GM10266 (cell line): ENCODE results near the gene ZDBF2.
"Not testable (repeated sequence)": the region's sequence is repeated elsewhere in the genome, so short reads cannot be mapped to it uniquely, and the experiment has no call there.

Experiments used
- DNase-seq: peaks from one replicate; pipeline ENCODE4 v3.0.0; 2012; ENCODE audit errors: extremely low spot score
- TF ChIP-seq, protein P1 (sequence below): IDR thresholded peaks from 2 replicates; pipeline ENCODE4 v1.5.1; 2012; ENCODE audit warnings: mild to moderate bottlenecking, low read depth; ENCODE audit not compliant: control insufficient read depth, insufficient read depth; ENCODE audit errors: missing control alignments

ZDBF2 gene

DNA sequence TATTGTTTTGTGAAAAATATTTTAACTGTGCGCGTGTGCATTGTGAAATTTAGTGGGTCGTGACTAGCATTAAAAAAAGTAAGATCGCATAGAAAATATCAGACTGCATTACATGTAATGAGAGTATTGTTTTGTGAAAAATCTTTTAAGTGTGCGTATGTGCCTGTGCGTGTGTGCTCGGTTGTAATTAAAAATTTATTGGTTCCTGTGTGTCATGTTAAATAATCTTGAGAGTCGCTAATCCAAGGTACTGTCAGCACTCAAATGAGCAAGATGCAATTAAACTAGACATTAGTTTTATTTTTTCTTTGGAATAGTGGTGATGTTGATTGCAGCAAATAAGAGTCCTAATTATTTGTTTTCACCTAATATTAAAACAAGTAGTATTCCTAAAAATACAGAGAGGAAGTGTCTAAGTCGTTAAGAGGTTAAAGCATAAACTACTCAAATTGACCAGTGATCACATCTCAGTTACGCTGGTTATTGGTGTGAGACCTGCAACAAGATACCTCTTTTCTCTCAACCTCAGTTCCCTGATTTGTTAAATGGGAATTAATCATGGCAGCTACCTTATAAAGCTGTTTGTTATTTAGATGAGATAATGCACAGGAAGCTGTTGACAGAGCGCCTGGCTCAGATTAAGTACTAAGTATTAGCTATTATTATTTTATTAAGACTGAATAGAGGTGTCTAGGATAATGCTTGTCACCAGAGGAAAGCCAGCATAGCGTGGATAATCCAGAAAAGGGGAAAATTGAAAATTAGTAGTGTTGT lies 1.9 kb downstream of the ZDBF2 start:
- DNase-seq, result no peak
- TF ChIP-seq, protein P1, sequence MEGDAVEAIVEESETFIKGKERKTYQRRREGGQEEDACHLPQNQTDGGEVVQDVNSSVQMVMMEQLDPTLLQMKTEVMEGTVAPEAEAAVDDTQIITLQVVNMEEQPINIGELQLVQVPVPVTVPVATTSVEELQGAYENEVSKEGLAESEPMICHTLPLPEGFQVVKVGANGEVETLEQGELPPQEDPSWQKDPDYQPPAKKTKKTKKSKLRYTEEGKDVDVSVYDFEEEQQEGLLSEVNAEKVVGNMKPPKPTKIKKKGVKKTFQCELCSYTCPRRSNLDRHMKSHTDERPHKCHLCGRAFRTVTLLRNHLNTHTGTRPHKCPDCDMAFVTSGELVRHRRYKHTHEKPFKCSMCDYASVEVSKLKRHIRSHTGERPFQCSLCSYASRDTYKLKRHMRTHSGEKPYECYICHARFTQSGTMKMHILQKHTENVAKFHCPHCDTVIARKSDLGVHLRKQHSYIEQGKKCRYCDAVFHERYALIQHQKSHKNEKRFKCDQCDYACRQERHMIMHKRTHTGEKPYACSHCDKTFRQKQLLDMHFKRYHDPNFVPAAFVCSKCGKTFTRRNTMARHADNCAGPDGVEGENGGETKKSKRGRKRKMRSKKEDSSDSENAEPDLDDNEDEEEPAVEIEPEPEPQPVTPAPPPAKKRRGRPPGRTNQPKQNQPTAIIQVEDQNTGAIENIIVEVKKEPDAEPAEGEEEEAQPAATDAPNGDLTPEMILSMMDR, result no peak

DNA sequence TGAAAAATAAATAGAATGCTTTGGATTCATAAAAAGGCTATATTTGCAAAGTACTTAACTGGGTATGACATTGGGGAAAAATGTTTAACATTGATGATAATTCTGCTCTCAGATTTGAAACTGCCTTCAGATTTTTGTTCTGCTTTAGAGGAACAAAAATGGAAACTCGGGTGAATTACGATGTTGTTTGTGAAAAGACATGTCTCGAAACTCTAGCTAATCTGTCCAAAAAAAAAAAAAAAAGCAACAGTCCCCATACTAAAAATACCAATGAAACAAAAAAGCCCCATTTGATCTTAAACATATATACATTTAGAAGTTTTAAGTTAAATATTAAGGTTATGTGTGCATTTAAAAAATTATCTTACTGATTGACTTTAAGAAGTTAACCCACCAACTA lies 3.0 kb downstream of the ZDBF2 start:
- no peak for DNase-seq
- TF ChIP-seq, protein P1, result no peak

DNA sequence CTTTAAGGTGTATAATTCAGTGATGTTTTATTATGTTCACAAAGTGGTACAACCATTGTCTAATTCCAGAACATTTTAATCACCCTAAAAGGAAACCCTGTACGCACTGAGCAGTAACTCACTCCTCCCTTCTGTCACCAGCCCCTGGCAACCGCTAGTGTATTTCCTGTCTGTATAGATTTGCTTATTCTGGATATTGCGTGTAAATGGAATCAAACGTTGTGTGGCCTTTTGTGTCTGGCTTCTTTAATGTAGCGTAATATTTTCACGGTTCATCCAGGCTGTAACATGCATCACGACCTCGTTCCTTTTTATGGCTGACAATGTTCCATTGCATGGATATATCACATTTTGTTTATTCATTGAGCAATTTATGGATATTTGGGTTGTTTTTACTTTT lies 8.3 kb downstream of the ZDBF2 start:
- no peak for DNase-seq
- TF ChIP-seq, protein P1, result no peak

GRCh38 chr2:206287197-206287596 lies 12.7 kb downstream of the ZDBF2 start:
- no peak for DNase-seq

GRCh38 chr2:206289391-206289790 lies 14.9 kb downstream of the ZDBF2 start:
- TF ChIP-seq, protein P1, result no peak
- no peak for DNase-seq

More at GRCh38 chr2:206287197-206287596, 12.7 kb downstream of the ZDBF2 start:
- TF ChIP-seq, protein P1, result no peak

- DNase-seq, result no peak
- TF ChIP-seq, protein P1, result no peak
These were observed 21.7 kb downstream of the ZDBF2 start for GRCh38 chr2:206296128-206296527.

GRCh38 chr2:206299608-206300007 lies 25.1 kb downstream of the ZDBF2 start:
- not testable (repeated sequence) for DNase-seq
